ENCODE measurements around the gene OR4A16. TPM values are rescaled to one million over a fixed set of nuclear protein-coding genes. Genes with fewer than 3 reads are reported as not detected.

Gene OR4A16
- not detected for polyA plus RNA-seq (ENCODE audit: low read depth in 6 of 6)

- no peak within 1 kb of the TSS for H3K4me3 Mint-ChIP-seq
- H3K27me3 Mint-ChIP-seq = no peaks in the 10 kb centered on the region
- H3K27ac Mint-ChIP-seq = no peak within 1 kb of the TSS
- ATAC-seq (ENCODE audit: low read depth in 2 of 2) (no peak), DNase-seq (no peak)
- H3K4me1 Mint-ChIP-seq = no peaks in the 10 kb centered on the region
- peaks cover 0 to 25% (median 7%) of the 10 kb centered on the region in 7 donors for H3K9me3 Mint-ChIP-seq
- no peaks in the 10 kb centered on the region for H3K36me3 Mint-ChIP-seq
Observed at GRCh38 chr11:55342901-55343300, at the start of gene OR4A16. TSS of gene OR4A16 (plus strand) at chr11:55343201. CDS start at chr11:55343201, 0 bp downstream.

GRCh38 chr11:55324500-55324899, 18.5 kb upstream of the OR4A16 start:
- Mint-ChIP-seq H3K27me3 (no peaks in the 10 kb centered on the region), H3K36me3 (no peaks in the 10 kb centered on the region), H3K4me1 (no peaks in the 10 kb centered on the region), H3K9me3 (peaks cover 5 to 22% (median 11%) of the 10 kb centered on the region in 7 donors), H3K4me3 (no peak overlapping the region), H3K27ac (no peak overlapping the region)
- ATAC-seq (ENCODE audit: low read depth in 2 of 2) = no peak
- DNase-seq = no peak

DNA sequence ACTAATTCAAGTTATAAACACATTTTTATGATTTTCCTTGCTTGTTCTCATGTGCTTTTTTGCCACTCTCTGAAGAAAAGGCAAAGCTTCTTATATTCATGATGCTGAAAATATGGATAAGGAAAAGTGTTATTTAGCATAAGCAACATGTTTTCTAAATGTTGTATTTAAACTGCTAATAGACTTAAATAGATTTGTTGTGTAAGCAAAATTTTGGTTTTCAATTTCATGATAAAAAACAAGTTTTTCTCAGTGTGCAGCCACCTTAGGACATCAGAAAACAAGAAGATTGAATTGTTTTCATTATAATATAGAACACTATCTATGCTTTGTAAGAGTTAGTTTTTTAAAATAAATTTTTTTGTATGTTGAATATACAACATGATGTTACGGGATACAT, 2.3 kb downstream of the OR4A16 start:
- no peak for ATAC-seq (ENCODE audit: low read depth in 2 of 2)
- H3K9me3 Mint-ChIP-seq = peaks cover 2 to 28% (median 6%) of the 10 kb centered on the region in 7 donors
- H3K36me3 Mint-ChIP-seq = no peaks in the 10 kb centered on the region
- no peak overlapping the region for H3K27ac Mint-ChIP-seq
- DNase-seq = no peak
- H3K27me3 Mint-ChIP-seq = no peaks in the 10 kb centered on the region
- H3K4me3 Mint-ChIP-seq = no peak overlapping the region
- H3K4me1 Mint-ChIP-seq = no peaks in the 10 kb centered on the region

GRCh38 chr11:55349032-55349431, 6.0 kb downstream of the OR4A16 start:
- no peak for DNase-seq
- no peak for ATAC-seq (ENCODE audit: low read depth in 2 of 2)
- Mint-ChIP-seq H3K36me3 (no peaks in the 10 kb centered on the region), H3K27me3 (no peaks in the 10 kb centered on the region), H3K4me1 (no peaks in the 10 kb centered on the region), H3K27ac (no peak overlapping the region), H3K9me3 (peaks cover 5 to 26% (median 6%) of the 10 kb centered on the region in 7 donors), H3K4me3 (no peak overlapping the region)

GRCh38 chr11:55357560-55358184, 14.7 kb downstream of the OR4A16 start:
- Mint-ChIP-seq H3K4me3 (peak overlapping the region in 1 of 8 donors; percentile 54), H3K9me3 (peaks cover 4 to 21% (median 14%) of the 10 kb centered on the region in 7 donors), H3K4me1 (no peaks in the 10 kb centered on the region), H3K36me3 (no peaks in the 10 kb centered on the region), H3K27ac (no peak overlapping the region), H3K27me3 (no peaks in the 10 kb centered on the region)
- ATAC-seq (ENCODE audit: low read depth in 2 of 2) (no peak), DNase-seq (no peak)

DNA sequence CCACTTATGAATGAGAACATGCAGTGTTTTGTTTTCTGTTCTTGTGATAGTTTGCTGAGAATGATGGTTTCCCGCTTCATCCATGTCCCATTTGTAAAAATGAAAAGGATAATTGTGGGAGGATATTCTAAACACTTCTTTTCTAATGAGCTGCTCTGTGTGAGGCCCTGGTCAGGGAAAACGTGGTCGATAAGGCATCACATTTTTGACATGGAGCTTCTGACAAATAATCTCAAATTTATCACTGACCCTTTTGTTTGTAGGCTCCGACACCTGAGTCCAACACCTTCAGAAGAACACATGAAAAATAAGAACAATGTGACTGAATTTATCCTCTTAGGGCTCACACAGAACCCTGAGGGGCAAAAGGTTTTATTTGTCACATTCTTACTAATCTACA, 24.7 kb downstream of the OR4A16 start, which contains the start of gene OR4A15:
OR4A15 (plus strand) TSS at position 301 of the 400 bp plus-strand sequence; CDS start at position 301, 0 bp downstream.
- no peaks in the 10 kb centered on the region for H3K27me3 Mint-ChIP-seq
- DNase-seq (no peak), ATAC-seq (ENCODE audit: low read depth in 2 of 2) (no peak)
- H3K4me1 Mint-ChIP-seq = no peaks in the 10 kb centered on the region
- no peak within 1 kb of the TSS for H3K4me3 Mint-ChIP-seq
- H3K9me3 Mint-ChIP-seq = peaks cover 4 to 30% (median 10%) of the 10 kb centered on the region in 7 donors
- H3K27ac Mint-ChIP-seq = no peak within 1 kb of the TSS
- no peaks in the 10 kb centered on the region for H3K36me3 Mint-ChIP-seq

Other genes starting within 250 kb of the OR4A16 start
- not detected for gene TRIM48, start 81.0 kb upstream of the OR4A16 start, polyA plus RNA-seq (ENCODE audit: low read depth in 6 of 6)
- not detected for gene OR4A15, start 24.8 kb downstream of the OR4A16 start, polyA plus RNA-seq (ENCODE audit: low read depth in 6 of 6)
- not detected for gene OR4C15, start 211.3 kb downstream of the OR4A16 start, polyA plus RNA-seq (ENCODE audit: low read depth in 6 of 6)
- gene OR4C16, start 228.9 kb downstream of the OR4A16 start, polyA plus RNA-seq (ENCODE audit: low read depth in 6 of 6) = not detected

All from naive B cell (primary cell).